Measurements from ENCODE around the gene MEF2D. TPM values are rescaled to one million over a fixed set of nuclear protein-coding genes. Genes with fewer than 3 reads are reported as not detected.

Gene MEF2D
- total RNA-seq, 1 donor from 2014 or later = 56.6 TPM

DNA sequence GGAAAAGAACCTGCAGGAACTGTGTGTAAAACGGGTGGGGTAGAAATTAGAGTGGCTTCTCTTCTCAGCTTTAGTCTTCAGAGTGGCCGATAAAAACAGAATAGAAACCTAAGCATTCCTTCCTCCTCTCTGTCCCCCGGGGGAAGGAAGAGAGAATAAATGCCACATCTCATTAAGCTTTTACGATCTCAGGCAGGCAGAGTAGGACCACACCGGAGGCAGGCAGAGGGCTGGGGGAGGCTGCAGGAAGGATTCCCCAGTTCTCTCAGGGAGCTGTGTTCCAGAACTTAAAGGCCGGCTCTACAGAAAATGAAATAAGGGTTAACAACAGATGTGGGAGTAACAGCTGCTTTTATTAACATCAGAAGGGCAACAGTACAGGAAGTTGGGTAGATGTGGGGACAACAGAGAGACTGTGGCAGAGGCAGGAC is 24.5 kb upstream of the MEF2D start:
- no peak overlapping the region for H3K9ac ChIP-seq (ENCODE audit: low read length)
- no peak overlapping the region for H3K4me3 Mint-ChIP-seq (ENCODE audit: unreplicated experiment)
- no peak overlapping the region for H3K4me2 ChIP-seq (ENCODE audit: low read length)
- no peak for DNase-seq (ENCODE audit: low read depth)
- no peak overlapping the region for H2AFZ ChIP-seq (ENCODE audit: low read depth, low read length)
- no peak overlapping the region for H3K27ac Mint-ChIP-seq (ENCODE audit: unreplicated experiment)
- no peaks in the 10 kb centered on the region for H3K4me1 ChIP-seq (ENCODE audit: insufficient read depth, low read length)
- H3K4me1 Mint-ChIP-seq (ENCODE audit: low read depth, unreplicated experiment) = peaks cover 7% of the 10 kb centered on the region
- H4K20me1 ChIP-seq (ENCODE audit: insufficient read depth, low read length) = no peaks in the 10 kb centered on the region
- no peak overlapping the region for H3K4me3 ChIP-seq (ENCODE audit: insufficient read depth, low read depth, low read length)
- no peak for FAIRE-seq
- no peaks in the 10 kb centered on the region for H3K27me3 ChIP-seq (ENCODE audit: insufficient read depth, low read length)
- no peaks in the 10 kb centered on the region for H3K9me3 ChIP-seq (ENCODE audit: insufficient read depth, low read depth, low read length)
- peaks cover 5% of the 10 kb centered on the region for H3K9me3 Mint-ChIP-seq (ENCODE audit: unreplicated experiment)
- H3K27me3 Mint-ChIP-seq (ENCODE audit: low read depth, unreplicated experiment) = peaks cover 2% of the 10 kb centered on the region
- H3K36me3 Mint-ChIP-seq (ENCODE audit: low read depth, unreplicated experiment) = peaks cover 4% of the 10 kb centered on the region
- H3K27ac ChIP-seq (ENCODE audit: low read depth, low read length) = no peak overlapping the region
- peaks cover 9% of the 10 kb centered on the region for H3K36me3 ChIP-seq (ENCODE audit: insufficient read depth, low read length)
- no peaks in the 10 kb centered on the region for H3K79me2 ChIP-seq (ENCODE audit: insufficient read depth, low read length)
- no peak for TF ChIP-seq EZH2 (IDR thresholded peaks at IDR 0.05; ENCODE audit: insufficient read depth, low read length)
- TF ChIP-seq, protein P1, sequence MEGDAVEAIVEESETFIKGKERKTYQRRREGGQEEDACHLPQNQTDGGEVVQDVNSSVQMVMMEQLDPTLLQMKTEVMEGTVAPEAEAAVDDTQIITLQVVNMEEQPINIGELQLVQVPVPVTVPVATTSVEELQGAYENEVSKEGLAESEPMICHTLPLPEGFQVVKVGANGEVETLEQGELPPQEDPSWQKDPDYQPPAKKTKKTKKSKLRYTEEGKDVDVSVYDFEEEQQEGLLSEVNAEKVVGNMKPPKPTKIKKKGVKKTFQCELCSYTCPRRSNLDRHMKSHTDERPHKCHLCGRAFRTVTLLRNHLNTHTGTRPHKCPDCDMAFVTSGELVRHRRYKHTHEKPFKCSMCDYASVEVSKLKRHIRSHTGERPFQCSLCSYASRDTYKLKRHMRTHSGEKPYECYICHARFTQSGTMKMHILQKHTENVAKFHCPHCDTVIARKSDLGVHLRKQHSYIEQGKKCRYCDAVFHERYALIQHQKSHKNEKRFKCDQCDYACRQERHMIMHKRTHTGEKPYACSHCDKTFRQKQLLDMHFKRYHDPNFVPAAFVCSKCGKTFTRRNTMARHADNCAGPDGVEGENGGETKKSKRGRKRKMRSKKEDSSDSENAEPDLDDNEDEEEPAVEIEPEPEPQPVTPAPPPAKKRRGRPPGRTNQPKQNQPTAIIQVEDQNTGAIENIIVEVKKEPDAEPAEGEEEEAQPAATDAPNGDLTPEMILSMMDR (IDR thresholded peaks at IDR 0.05; ENCODE audit: insufficient read depth, low read depth, low read length) = no peak

DNA sequence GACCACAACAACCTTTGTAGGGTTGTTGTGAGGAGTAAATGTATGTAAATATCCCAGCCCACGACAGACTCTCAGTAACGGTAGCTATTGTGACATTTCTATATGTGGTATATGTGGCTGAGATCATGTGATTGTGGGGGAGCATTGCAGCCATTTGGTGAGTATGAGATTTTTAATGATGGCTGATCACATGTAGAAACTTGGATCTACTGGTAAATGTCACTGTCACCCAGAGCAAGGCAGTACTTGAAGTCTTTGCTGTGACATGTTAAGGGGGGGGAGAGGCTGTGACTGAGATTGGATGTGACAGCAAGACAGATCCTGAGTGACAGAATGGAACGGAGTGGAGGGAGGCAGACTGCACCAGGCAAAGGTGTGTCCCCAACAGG is 23.9 kb upstream of the MEF2D start:
- H3K79me2 ChIP-seq (ENCODE audit: insufficient read depth, low read length) = no peaks in the 10 kb centered on the region
- H3K9ac ChIP-seq (ENCODE audit: low read length) = no peak overlapping the region
- Mint-ChIP-seq H3K27me3 (ENCODE audit: low read depth, unreplicated experiment) (peaks cover 2% of the 10 kb centered on the region), H3K36me3 (ENCODE audit: low read depth, unreplicated experiment) (peaks cover 4% of the 10 kb centered on the region), H3K9me3 (ENCODE audit: unreplicated experiment) (peaks cover 5% of the 10 kb centered on the region), H3K27ac (ENCODE audit: unreplicated experiment) (no peak overlapping the region), H3K4me3 (ENCODE audit: unreplicated experiment) (no peak overlapping the region), H3K4me1 (ENCODE audit: low read depth, unreplicated experiment) (peaks cover 7% of the 10 kb centered on the region)
- no peak for TF ChIP-seq EZH2 (IDR thresholded peaks at IDR 0.05; ENCODE audit: insufficient read depth, low read length)
- TF ChIP-seq, protein P1 (IDR thresholded peaks at IDR 0.05; ENCODE audit: insufficient read depth, low read depth, low read length) = no peak
- H3K9me3 ChIP-seq (ENCODE audit: insufficient read depth, low read depth, low read length) = no peaks in the 10 kb centered on the region
- no peak overlapping the region for H3K4me3 ChIP-seq (ENCODE audit: insufficient read depth, low read depth, low read length)
- no peak overlapping the region for H3K27ac ChIP-seq (ENCODE audit: low read depth, low read length)
- H2AFZ ChIP-seq (ENCODE audit: low read depth, low read length) = no peak overlapping the region
- no peaks in the 10 kb centered on the region for H3K27me3 ChIP-seq (ENCODE audit: insufficient read depth, low read length)
- no peaks in the 10 kb centered on the region for H4K20me1 ChIP-seq (ENCODE audit: insufficient read depth, low read length)
- no peak for FAIRE-seq
- no peak overlapping the region for H3K4me2 ChIP-seq (ENCODE audit: low read length)
- no peaks in the 10 kb centered on the region for H3K4me1 ChIP-seq (ENCODE audit: insufficient read depth, low read length)
- peaks cover 9% of the 10 kb centered on the region for H3K36me3 ChIP-seq (ENCODE audit: insufficient read depth, low read length)
- no peak for DNase-seq (ENCODE audit: low read depth)

DNA sequence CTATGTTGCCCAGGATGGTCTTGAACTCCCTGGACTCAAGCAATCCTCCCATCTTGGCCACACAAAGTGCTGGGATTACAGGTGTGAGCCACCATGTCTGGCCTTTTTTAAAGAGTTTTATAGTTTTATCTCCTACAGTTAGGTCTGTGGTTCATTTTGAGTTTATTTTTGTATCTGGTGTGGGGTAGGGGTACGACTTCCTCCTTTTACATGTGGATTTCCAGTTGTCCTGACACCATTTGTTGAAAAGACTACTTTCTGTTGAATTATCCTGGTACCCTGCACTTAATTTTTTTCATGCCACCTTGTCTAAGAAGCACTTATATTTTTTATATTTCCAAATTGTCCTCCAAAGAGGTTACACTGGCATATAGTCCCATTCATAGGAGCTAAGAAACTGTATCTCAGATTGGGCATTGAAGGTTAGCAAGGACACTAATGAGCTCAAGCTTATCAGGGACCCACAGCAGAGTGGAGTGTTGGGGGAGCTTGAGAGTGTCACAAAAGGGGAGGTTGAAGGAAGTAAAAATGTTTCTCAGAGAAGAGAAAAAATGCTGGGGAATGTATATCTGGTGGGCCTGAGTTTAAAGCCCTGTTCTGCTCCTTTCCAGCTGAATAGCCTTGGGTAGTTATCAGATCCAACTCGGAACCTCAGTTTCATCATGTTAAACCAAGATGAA is 23.4 kb upstream of the MEF2D start:
- H3K9ac ChIP-seq (ENCODE audit: low read length) = no peak overlapping the region
- Mint-ChIP-seq H3K36me3 (ENCODE audit: low read depth, unreplicated experiment) (peaks cover 4% of the 10 kb centered on the region), H3K27ac (ENCODE audit: unreplicated experiment) (no peak overlapping the region), H3K4me1 (ENCODE audit: low read depth, unreplicated experiment) (peaks cover 7% of the 10 kb centered on the region), H3K27me3 (ENCODE audit: low read depth, unreplicated experiment) (peaks cover under 1% of the 10 kb centered on the region), H3K9me3 (ENCODE audit: unreplicated experiment) (peaks cover 5% of the 10 kb centered on the region), H3K4me3 (ENCODE audit: unreplicated experiment) (no peak overlapping the region)
- DNase-seq (ENCODE audit: low read depth) (no peak), FAIRE-seq (no peak)
- no peaks in the 10 kb centered on the region for H4K20me1 ChIP-seq (ENCODE audit: insufficient read depth, low read length)
- H2AFZ ChIP-seq (ENCODE audit: low read depth, low read length) = no peak overlapping the region
- no peaks in the 10 kb centered on the region for H3K79me2 ChIP-seq (ENCODE audit: insufficient read depth, low read length)
- H3K9me3 ChIP-seq (ENCODE audit: insufficient read depth, low read depth, low read length) = no peaks in the 10 kb centered on the region
- no peak overlapping the region for H3K4me3 ChIP-seq (ENCODE audit: insufficient read depth, low read depth, low read length)
- no peaks in the 10 kb centered on the region for H3K27me3 ChIP-seq (ENCODE audit: insufficient read depth, low read length)
- no peaks in the 10 kb centered on the region for H3K4me1 ChIP-seq (ENCODE audit: insufficient read depth, low read length)
- TF ChIP-seq, protein P1 (IDR thresholded peaks at IDR 0.05; ENCODE audit: insufficient read depth, low read depth, low read length) = no peak
- TF ChIP-seq EZH2 (IDR thresholded peaks at IDR 0.05; ENCODE audit: insufficient read depth, low read length) = no peak
- H3K27ac ChIP-seq (ENCODE audit: low read depth, low read length) = no peak overlapping the region
- no peak overlapping the region for H3K4me2 ChIP-seq (ENCODE audit: low read length)
- H3K36me3 ChIP-seq (ENCODE audit: insufficient read depth, low read length) = peaks cover 8% of the 10 kb centered on the region
